Cortex of kidney (tissue), 1 donor: Measurements from ENCODE around the gene PSG6.
"Not testable (repeated sequence)": the region's sequence is repeated elsewhere in the genome, so short reads cannot be mapped to it uniquely, and the experiment has no call there.

ENCODE experiments used
- DNase-seq: peaks from one replicate; lab custom pipeline; 2025; lab: John Stamatoyannopoulos, UW

The PSG6 gene

DNA sequence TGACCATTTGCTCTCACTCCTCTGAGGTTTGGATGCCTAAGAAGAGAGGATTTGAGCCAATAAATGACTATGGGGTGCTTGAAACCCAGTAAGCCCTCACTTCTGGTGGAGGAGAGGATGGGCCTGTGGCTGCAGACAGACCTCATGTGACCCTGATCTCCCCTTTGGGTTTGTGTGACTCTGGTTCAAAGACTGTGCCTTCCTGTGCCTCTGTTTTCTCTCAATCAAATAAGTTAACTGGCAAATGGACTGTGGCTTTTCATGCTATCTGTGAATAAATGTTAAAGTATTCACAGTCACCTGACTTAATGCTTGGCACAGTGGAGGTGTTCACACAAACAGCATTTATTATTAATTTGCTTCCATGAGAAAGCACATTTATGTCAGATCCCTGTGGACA, 64.9 kb downstream of the PSG6 start:
- not testable (repeated sequence) for DNase-seq
